ENCODE data around the gene FILIP1L. TPM values are rescaled to one million over a fixed set of nuclear protein-coding genes. Genes with fewer than 3 reads are reported as not detected.

Gene FILIP1L
- total and polyA plus RNA-seq, 7 donors = 9.2 to 274 (median 78.5) TPM

- TF ChIP-seq CTCF (IDR thresholded peaks at IDR 0.05) = no peak
- ATAC-seq = no peak
- H3K4me3 ChIP-seq = no peak overlapping the region
Measured at GRCh38 chr3:99799422-99799821, 314.9 kb downstream of the FILIP1L start.

GRCh38 chr3:99795573-99795972 lies 318.7 kb downstream of the FILIP1L start:
- no peak overlapping the region for H3K4me3 ChIP-seq
- WGBS, 3 donors = 91 to 93% (median 91%) methylated on average over 14 to 15 of the region's 15 CpGs
- TF ChIP-seq CTCF (IDR thresholded peaks at IDR 0.05) = no peak
- no peak for ATAC-seq
- intact Hi-C loops (cut with DNase I) = no loop called here
- no peaks in the 10 kb centered on the region for H3K4me1 ChIP-seq
- no peaks in the 10 kb centered on the region for H3K36me3 ChIP-seq (ENCODE audit: insufficient read depth in 1 of 2, low read depth in 1 of 2)
- no peaks in the 10 kb centered on the region for H3K9me3 ChIP-seq
- DNase-seq = no peak
- H3K27ac ChIP-seq = no peak overlapping the region
- H3K27me3 ChIP-seq (ENCODE audit: insufficient read depth in 3 of 3, low read length in 2 of 3) = no peaks in the 10 kb centered on the region

More at GRCh38 chr3:99799422-99799821, 314.9 kb downstream of the FILIP1L start:
- H3K9me3 ChIP-seq = no peaks in the 10 kb centered on the region
- no peaks in the 10 kb centered on the region for H3K27me3 ChIP-seq (ENCODE audit: insufficient read depth in 3 of 3, low read length in 2 of 3)
- DNase-seq = no peak
- intact Hi-C loops (cut with DNase I) = no loop called here
- H3K4me1 ChIP-seq = no peaks in the 10 kb centered on the region
- H3K27ac ChIP-seq = no peak overlapping the region
- WGBS, 3 donors = 77 to 83% (median 81%) methylated on average over 4 of the region's 4 CpGs
- no peaks in the 10 kb centered on the region for H3K36me3 ChIP-seq (ENCODE audit: insufficient read depth in 1 of 2, low read depth in 1 of 2)

GRCh38 chr3:99794485-99794884 lies 319.8 kb downstream of the FILIP1L start:
- TF ChIP-seq CTCF (IDR thresholded peaks at IDR 0.05) = no peak
- intact Hi-C loops (cut with DNase I) = no loop called here
- H3K4me1 ChIP-seq = no peaks in the 10 kb centered on the region
- no peak overlapping the region for H3K27ac ChIP-seq
- no peaks in the 10 kb centered on the region for H3K27me3 ChIP-seq (ENCODE audit: insufficient read depth in 3 of 3, low read length in 2 of 3)
- no peaks in the 10 kb centered on the region for H3K36me3 ChIP-seq (ENCODE audit: insufficient read depth in 1 of 2, low read depth in 1 of 2)
- H3K9me3 ChIP-seq = no peaks in the 10 kb centered on the region
- no peak overlapping the region for H3K4me3 ChIP-seq
- 85 to 96% (median 93%) methylated on average over 7 to 8 of the region's 8 CpGs for WGBS, 3 donors
- no peak for ATAC-seq
- no peak for DNase-seq

- no peaks in the 10 kb centered on the region for H3K27me3 ChIP-seq (ENCODE audit: insufficient read depth in 3 of 3, low read length in 2 of 3)
- no peak overlapping the region for H3K4me3 ChIP-seq
- H3K9me3 ChIP-seq = no peaks in the 10 kb centered on the region
- ATAC-seq (peak; percentile 82 to 88 (median 87)), DNase-seq (no peak)
- no peak overlapping the region for H3K27ac ChIP-seq
- H3K36me3 ChIP-seq (ENCODE audit: insufficient read depth in 1 of 2, low read depth in 1 of 2) = no peaks in the 10 kb centered on the region
- intact Hi-C loops (cut with DNase I) = loop anchor here in 1 of 2 donors (5.0 kb wide), 2 partner anchors 142 to 292 kb away; no protein-coding TSS in a partner anchor
- WGBS, 3 donors = 23 to 26% (median 25%) methylated on average over 3 of the region's 3 CpGs
- peak; percentile 64 for TF ChIP-seq CTCF (IDR thresholded peaks at IDR 0.05)
- H3K4me1 ChIP-seq = no peaks in the 10 kb centered on the region
Measured at GRCh38 chr3:99789011-99789721, 325.1 kb downstream of the FILIP1L start.

Other genes starting within 250 kb of the FILIP1L start
- gene TBC1D23, start 146.5 kb upstream of the FILIP1L start, total RNA-seq = 10 to 100 TPM; 36.9 to 47.8 (median 40.5) TPM
- 10 to 100 TPM in 2 of 3 donors, 1 to 10 TPM in 1; 9.9 to 29.3 (median 19.5) TPM for gene TBC1D23, start 146.5 kb upstream of the FILIP1L start, polyA plus RNA-seq
- 10 to 100 TPM; 36.8 to 60.7 (median 44.3) TPM for gene NIT2, start 220.3 kb upstream of the FILIP1L start, total RNA-seq
- 10 to 100 TPM; 15.3 to 25.3 (median 25.1) TPM for gene NIT2, start 220.3 kb upstream of the FILIP1L start, polyA plus RNA-seq